Stimulated activated CD8-positive, alpha-beta memory T cell treated with anti-CD3 and anti-CD28 coated beads, Interleukin-2, amount 100 ng/mL, for 1 hour (primary cell): Measurements from ENCODE around the gene ATP2A3.

Source experiments
- DNase-seq, 2 donors: peaks; one replicate each; pipeline ENCODE4 v3.0.0-alpha.2; 2020; ENCODE audit warnings: low read depth in 2 of 2

Gene ATP2A3

DNA sequence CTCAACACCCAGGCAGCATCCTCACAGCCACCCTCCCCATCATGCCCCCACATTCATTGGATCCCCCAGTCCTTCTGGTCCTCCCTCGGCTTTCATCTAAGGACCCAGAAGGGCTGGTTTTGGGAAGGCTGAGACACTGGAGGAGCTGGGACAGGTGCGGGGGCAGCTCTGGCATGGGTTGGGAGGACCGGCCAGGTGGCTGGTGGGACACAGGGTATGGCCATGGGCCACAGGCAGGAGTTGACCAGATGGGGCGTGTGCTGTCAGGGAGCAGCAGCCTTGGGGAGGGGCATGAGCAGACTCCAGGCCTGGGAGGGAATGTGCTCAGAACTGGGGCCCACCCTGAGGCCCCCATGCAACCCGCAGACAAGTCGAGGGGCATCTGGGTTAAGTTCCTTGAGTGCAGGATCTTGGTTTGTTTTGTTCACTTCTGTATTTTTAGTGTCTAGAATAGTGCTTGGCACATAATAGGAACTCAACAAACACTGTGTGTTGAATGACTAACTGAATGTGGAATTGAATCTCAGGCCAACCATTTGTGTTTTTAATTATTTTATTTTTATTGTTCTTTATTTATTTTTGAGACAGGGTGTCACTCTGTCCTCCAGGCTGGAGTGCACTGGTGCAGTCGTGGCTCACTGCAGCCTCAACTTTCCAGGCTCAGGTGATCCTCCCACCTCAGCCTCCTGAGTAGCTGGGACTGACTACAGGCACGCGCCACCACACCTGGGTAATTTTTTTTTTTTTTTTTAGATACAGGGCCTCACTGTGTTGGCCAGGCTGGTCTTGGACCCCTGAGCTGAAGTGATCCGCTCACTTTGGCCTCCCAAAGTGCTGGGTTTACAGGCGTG is 53.6 kb downstream of the ATP2A3 start:
- DNase-seq: no peak

DNA sequence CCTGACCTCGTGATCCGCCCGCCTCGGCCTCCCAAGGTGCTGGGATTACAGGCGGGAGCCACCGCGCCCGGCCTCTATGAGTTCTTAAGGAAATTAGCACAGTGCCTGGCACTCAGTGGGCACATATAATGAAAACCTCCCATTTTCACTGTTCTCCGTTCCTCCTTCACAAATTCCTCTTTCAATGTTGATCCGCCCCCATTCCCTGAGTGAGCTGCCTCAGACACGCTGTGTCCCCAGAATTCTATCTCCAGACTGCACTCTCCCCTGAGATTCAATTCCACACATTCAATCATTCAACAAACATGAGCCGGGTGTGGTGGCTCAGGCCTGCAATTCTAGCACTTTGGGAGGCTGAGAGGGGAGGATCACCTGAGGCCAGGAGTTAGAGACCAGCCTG is 55.0 kb downstream of the ATP2A3 start:
- DNase-seq: no peak

DNA sequence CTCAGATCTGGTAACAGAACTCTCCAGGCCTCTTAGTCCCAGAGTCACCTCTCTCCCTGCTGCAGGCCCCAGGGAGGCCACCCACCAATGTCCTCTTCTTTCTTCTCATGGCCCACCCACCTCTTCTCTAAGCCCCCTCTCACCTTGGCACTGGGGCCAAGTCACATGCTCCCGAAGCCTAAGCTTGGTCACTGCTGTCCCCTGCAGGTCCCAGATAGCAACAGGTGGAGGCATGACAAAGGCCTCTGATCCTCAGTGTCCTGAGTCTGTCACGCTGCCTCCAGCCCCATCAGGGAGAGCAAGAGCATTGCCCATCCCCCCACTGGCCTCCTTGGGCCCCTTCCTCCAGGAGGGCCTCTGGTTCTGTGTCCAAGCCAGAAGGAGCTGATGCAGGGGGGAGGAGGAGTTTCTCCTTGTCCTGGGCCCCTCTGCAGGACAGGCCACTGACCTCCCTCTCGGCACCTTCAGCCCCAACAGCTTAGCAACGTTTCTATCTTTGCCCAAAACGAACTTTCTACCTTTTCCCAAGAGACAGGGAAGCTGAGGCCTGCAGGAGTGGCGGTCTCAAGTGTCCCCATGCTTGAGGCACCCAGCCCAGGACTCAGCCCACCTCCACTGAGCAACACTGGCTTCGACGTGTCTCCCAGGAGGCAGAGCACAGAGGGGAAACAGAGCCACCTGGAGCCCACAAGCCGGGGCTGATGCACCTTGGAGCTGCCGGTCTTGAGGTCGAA is 56.6 kb downstream of the ATP2A3 start:
- DNase-seq: no peak

DNA sequence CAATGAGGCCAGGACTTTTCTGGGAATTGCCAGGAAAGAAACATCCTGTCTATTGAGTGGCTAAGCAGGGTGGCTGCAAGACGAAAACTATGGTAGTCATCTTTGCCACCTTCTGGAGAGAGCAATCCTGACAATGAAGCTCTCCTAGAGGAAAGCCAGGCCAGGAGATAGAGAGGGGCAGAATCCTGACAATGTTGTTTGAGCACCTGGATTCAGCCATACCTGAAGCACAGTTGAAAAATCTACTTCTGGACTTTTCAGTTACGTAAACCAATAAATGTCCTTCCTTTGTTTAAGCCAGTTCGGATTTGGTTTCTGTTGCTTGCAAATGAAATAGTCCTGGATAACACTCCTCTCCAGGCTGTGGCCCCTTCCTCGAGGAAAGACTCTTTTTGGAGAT is 57.4 kb downstream of the ATP2A3 start:
- no peak for DNase-seq

DNA sequence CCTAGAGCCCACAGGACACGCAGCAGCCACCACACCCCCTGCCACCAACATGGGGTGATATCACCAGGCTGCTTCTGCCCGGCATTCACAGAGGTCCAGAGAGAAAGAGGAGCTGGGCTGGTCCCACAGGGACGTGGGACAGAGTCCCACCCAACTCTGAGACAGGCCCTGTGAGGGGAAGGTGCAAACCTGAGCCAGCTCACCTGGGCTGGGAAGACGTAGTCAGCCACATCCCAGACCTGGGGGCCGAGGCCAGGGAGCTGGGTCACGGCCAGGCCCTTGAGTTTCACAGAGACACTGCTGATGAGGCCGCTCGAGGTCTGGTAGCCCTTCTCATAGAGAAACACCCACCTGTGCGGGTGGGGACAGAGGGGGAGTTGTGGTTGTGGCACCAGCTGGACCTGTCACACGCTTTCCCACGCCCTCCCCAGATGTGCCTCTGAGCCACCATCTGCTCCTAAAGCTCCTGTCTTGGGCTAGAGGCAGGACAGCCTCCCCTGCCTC is 59.2 kb downstream of the ATP2A3 start:
- no peak for DNase-seq

DNA sequence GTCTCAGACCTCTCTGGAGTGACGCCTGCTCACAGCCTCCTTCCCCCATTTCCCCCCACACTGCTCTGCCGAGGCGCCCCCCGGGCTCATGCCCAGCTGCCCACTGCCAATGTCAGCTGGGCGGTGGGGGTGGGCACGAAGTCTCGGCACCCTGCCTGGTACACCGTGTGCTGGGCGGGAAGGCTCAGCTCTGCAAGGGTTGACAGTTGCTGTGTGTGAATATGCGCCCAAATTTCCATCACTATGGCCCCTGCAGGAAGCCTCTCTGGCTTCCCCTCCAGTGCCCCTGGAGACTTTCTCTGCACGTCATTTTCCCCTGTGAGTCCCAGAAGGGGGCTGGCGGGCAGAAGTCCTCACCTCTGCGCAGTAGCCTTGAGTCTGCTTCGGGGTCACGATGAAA is 59.7 kb downstream of the ATP2A3 start:
- DNase-seq: no peak

DNA sequence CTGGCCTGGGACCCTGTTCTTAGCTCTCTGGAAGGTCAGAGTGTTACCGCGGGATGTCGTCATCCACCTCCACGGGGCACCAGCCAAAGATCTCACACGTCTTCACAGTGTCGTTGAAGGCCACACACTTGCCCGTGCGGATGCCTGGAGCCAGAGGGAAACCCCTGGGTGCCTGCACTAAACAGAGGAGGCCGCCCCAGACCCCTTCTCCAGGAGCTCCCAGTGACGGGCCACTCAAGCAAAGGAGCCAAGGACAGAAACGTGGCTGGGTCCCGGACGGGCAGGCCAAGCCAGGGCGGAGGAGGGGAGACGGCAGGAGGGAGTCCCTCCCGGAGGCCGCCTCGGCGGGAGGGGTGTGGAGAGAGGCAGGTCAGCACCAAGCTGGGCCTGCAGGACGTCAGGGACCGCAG is 60.4 kb downstream of the ATP2A3 start:
- DNase-seq: no peak

DNA sequence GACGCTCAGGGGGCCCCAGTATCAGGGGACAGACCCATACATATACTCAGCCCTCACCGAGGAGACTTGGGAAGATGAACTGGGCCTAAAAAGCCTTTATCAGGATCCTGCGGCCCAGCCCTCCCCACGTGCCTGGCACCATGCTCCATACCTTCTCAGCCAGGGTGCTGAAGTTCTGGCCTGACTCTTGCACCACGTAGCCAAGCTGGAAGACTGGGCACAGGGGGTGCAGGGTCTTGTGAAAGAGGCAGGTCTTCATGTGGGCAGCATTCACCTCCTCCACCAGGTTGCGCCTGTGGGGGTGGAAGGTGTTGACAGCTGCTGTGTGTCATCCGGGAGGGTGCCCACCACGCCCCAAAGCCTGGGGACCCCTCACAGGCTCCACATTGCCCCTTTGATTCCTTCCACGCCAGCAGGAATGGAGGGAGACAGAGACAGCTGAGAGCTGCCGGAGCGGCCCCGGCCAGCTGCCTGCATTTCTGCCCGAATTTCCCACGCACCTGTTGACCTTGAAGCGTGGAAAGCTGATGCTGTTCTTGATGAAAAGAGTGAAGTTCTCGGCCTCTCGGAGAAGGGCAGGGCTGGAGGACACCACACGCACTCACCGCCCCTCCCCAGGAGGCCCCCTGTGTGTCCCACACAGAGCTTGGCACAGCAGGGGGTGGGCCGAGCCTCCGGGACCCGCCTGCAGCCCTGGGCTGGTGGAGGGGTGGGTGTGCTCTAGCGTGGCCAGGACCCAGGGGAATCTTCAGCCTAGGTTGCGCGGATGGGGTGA is 61.0 kb downstream of the ATP2A3 start:
- no peak for DNase-seq

DNA sequence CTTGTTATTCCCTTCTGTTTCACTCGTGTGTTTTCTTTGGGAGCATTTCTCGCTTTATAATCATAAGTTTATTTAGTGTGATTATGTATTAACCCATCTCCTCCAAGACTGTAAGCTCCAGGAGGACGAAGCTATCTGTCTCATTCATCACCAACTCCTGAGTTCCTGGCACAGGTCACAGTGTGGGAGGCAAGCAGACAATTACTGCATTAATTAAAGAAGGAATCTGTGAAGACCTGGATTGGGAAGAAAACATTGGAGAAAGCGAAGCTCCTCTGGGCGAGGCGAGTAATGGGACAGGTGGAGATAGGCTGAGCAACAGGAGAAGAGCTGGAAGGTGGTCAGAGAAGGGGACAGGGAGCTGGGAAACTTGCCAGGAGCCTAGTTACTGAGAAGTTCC is 63.6 kb downstream of the ATP2A3 start:
- no peak for DNase-seq

DNA sequence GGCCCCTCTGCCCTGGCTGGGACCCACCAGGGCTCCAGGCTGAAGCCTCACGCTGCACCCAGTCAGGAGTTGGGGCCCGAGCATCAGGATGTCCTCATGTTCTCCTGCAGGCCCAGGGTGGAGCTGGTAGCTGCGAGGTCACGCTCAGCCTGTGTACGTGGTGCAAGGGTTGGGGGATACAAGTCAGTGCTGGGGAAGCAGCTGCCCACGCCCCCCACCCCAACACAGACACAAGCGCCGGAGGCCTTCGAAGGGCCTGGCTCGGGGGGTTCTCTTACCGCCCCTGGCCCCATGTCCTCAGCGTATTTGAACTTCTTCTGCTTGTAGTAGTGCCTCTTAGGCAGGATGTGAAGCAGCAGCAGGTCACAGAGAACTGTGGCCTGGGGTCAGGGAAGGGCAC is 66.5 kb downstream of the ATP2A3 start:
- DNase-seq: no peak

DNA sequence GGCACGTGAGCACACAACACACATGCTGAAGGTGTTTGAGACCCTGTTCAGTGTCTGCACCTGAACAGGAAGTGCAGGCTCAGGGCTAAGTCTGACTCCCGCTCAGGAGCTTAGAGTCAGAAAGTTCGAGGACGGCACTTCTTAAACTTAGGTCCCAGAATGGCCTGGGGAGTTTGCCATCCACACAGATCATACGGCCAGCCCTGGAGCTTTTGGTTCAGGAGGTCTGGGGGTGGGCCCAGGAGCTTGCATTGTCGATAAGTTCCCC is 67.3 kb downstream of the ATP2A3 start:
- DNase-seq: no peak

DNA sequence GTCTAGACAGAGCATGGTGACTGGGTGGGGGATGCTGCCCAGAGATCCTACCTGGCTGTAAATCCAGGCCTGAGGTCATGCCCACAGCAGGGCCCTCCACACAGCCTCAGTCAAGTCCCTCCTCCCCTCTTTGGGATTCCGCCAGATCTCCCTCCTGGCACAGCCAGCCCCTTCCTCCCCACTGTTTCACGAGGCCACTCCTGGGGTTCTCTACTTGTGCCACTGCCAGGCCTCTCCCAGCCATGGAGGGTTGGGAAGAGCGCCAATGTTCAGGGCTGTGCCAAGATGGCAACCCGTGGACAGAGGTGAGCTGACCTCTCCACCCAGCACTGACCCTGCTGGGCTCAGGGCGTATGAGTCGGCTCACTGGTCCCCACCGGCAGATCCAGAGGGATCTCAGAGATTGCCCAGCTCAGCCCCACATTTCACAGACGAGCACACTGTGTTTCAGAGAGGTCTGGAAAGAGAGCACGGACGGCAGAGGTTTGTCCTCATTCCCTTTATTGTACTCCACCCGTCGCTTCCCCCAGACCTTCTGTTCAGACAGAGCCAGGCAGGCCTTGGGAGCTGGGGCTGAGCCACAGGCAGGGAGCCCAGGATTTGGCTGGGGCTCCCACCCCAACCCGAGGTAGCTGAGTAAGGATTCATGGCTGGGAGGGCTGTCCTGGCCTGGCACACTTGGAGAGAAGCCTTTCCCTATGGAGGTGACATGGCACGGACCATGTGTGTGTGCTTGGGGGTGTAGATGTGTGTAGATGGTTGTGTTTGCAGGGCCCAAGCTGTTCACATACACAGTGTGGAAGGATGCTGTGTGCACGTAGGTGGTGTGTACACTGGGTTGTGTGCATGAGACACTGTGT is 67.9 kb downstream of the ATP2A3 start:
- DNase-seq: no peak

DNA sequence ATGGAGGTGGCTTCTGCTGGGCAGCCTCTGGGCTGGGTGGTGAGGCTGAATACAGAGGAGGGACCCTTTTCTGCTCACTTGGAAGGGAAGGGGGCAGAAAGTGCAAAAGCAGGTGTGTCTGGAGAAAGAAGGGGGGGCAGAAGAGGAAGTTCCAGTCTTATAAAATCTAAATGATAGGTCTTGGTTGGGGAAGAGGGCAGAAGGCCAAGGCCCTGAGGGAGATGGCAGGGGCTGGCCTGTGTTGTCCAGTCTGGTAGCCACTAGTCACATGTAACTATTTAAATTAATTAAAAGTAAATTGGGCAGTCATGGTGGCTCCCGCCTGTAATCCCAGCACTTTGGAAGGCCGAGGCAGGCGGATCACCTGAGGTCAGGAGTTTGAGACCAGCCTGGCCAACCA is 68.9 kb downstream of the ATP2A3 start:
- DNase-seq: no peak

DNA sequence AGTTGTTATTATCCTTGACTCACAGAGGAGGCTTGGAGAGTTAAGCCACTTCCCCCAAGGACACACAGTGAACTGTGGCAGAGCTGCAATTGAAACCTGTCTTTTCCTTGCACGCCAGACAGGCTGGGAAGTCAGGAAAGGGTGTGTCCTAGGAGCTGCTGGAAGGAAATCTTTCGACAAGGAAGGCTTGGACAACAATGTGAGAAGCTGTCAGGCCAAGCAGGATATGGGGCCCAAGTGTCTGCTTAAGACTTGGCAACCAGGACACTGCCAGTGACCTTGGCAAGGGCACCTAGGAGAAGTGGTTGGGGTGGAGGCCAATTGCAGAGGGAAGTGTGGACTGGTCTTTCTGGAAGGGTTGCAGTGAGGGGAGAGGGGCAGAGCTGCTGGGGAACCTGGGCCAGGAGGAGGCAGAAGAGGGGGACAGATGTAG is 69.3 kb downstream of the ATP2A3 start:
- no peak for DNase-seq

DNA sequence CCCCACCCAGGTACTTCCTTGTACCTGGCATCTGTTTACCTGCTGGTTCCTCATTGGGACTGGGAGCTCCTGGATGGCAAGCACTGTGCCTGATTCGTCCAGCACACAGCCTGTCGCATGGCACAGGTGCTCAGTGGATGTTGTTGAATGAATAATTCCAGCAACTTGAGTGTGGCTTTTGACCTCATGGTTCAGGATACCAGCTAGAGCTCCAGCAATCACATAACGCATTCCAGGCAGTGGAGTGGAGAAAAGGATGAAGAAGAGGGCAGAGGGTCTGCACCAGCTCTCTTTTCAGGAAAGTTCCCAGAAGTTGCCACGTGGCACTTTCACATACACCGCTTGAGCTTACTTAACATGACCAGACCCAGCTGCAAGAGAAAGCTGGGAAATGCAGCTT is 70.0 kb downstream of the ATP2A3 start:
- no peak for DNase-seq

DNA sequence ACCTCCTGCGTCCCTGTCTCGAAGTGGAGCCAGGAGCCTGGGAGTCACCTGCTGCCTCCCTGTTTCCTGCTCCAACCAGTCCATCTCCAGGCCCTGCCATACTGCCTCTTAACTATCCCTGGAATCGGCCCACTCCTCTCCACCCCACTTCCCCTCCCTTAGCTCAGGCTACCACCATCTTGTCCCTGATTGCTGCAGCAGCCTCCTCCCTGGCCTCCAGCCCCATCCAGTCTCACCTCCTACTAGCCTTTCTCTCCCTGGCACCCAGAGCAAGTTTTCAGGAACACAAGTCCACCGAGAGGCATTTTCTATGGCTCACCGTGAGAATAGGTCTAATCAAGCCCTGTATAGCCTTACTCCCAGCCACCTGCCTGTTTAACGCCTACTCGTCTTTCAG is 70.5 kb downstream of the ATP2A3 start:
- no peak for DNase-seq

DNA sequence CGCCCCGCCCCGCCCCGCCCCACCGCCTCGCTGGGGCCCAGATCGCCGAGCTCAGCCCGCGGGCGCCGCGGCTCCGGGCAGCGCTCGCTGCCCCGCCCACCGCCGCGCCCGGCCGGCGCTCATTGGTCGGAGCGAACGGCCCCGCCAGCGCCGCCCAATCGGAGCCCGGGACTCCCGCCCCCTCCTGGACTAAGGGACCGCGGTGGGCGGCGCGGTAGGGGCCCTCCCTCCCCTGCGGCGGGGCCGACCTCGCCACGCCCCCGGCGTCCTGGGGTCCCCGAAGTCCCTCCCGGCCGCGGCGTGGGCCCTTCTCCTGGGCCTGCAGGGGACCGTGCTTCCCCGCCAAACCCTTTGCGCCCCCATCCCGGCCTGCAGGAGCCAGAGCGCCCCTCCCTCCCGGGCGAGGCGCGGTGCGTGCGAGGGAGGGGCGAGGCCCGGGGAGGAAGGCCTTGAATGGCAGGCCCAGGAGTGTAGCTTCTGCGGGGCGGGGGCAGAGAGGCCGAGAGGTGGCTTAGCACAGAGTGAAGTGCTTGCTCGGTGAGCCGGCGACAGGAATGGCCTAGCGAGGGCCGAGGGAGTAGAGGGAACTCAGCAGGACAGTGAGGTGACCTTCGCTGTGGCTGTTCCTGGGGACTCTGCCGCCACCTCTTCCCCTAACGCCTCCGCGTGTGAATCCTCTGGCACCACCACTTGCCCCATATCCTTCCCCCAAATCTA is 71.1 kb downstream of the ATP2A3 start, which contains the start of gene CAMKK1:
Gene CAMKK1, minus strand, starts transcription at position 51 of the 717 bp plus-strand sequence. CDS start 7,366 bp downstream, outside the sequence.
- DNase-seq: peak; percentile 75 to 80

DNA sequence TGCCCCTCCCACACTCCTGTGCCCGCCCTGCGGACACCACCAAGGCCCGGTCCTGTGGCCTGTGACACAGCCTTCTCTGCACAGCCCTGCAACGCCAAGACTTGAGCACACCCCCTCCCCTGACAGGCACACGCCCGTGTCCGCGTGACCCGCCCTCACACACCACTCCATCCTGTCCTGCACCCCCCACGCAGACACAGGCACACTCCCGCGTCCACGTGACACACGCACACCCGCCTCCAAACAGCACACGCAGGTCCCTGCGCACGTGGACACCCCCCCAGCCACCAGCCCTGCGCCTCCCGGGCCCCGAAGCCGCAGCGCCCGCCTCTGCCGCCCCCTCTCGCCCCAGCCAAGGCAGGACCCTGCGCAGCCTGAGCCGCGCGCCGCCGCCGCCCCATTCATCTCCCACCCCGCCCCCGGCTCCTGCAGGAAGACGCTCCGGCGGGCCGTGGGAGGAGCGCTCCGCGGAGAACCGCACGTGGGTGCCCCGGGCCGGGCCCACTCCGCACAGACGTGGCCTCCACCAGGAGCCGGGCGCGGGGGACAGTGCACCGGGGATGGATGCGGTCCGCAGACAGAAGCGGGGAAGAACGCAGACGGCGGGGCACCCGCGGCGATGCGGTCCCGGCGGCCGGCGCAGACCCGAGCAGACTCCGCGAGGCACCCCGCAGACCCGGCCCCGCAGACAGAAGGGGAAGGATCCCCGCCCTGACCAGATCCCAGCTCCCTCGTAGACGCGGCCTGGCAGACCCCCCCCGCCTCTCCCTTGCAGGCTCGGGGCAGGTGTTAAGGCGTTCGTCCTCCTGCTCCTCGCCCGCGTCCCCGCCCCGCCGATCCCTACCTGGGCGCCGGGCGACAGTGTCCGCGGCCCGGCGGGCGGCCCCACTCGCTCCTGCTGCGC is 71.9 kb downstream of the ATP2A3 start:
- peak; percentile 44 to 47 for DNase-seq

DNA sequence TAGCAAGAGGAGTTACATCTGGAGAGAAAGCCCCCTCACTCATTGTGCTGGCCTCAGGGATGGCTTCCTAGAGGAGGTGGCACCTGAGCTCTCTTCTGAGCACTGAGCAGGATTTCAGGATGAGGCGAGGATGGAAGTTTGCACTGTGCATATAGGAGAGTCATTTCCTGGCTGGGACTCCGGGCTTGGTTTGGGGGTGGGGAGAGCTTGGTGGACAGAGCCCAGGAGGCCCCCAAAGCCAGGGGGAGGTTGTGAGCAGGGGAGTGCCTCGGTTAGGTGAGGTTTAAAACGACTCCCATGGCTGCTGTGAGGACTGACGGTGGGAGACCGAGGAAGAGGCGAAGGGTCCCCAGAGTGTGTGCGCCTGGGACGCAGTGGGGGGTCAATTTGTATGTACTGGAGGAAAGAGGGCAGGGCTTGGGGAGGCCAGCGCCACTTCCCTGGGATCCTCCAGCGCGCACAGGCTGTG is 72.6 kb downstream of the ATP2A3 start:
- no peak for DNase-seq

DNA sequence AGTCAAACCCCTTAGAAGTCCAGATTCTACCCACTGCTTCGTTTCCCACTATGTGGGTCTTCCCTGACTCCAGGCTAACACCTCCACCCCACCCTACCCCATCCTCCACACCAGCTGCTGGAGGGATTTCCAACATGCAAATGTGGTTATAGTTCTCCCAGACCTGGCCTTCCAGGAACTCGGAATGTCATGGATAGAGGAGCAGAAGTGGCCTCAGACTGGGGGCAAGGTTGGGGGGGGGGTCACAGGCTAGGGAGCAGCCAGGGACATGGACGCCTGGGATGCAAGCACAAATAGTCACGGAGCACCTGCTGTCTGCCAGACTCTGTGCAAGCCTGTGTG is 73.4 kb downstream of the ATP2A3 start:
- no peak for DNase-seq
